ENCODE data around the gene IL2.

The IL2 gene

GRCh38 chr4:122456231-122457116, at the start of gene IL2:
Gene IL2 (minus strand): TSS chr4:122456725. CDS start chr4:122456440, 285 bp downstream.
- DNase-seq, result no peak

- DNase-seq, result no peak
Measured at GRCh38 chr4:122503214-122503613, 46.7 kb upstream of the IL2 start.

- DNase-seq, result no peak
Measured at GRCh38 chr4:122500852-122501501, 44.5 kb upstream of the IL2 start.

- DNase-seq, result no peak
Measured at GRCh38 chr4:122489061-122489460, 32.5 kb upstream of the IL2 start.

DNA sequence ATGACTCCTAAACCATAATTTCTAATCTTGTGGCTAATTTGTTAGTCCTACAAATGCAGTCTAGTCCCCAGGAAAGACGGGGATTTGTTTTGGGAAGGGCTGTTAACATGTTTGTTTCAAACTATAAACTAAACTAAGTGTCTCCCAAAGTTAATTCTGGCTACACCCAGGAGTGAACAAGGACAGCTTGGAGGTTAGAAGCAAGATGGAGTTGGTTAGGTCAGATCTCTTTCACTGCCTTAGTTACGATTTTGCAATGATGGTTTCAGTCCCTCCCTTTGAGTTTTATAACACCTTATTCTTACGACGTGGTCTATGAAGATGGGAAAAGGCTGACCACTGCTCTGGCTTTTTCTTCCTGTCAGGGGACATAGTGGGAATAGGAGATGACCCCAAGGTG, 27.0 kb upstream of the IL2 start:
- DNase-seq, result no peak

DNA sequence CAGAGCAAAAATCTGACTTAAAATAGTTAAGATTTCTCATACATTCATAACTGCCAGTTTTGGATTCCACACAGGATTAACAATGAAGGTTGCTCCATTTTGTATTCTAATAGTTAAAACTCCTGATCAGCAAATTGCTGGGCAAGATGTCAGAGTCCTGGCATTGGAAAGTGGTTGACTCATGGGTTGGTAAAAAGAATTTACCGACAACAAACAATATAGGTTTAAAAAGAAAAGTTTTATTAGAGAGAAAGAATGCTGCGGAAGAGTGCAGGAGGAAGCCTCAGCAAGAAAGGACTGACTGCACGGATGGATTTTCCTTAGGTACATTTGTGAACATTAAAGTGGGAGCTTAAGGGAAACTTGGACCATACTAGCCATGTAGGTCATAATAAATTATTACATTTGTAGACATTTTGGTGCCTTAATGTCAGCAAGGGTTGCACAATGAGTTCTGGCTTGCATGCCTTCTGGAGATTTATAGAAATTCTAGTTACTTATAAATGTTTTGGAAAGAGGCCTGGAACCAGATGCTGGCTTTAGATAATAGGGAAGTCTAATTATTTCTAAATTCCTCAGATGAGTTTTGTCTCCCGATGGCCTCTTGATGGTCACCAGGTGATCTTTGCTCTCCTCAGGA, 25.4 kb upstream of the IL2 start:
- no peak for DNase-seq

GRCh38 chr4:122480655-122481487, 24.3 kb upstream of the IL2 start:
- DNase-seq, result no peak

- DNase-seq, result no peak
Measured at GRCh38 chr4:122479935-122480416, 23.5 kb upstream of the IL2 start.

DNA sequence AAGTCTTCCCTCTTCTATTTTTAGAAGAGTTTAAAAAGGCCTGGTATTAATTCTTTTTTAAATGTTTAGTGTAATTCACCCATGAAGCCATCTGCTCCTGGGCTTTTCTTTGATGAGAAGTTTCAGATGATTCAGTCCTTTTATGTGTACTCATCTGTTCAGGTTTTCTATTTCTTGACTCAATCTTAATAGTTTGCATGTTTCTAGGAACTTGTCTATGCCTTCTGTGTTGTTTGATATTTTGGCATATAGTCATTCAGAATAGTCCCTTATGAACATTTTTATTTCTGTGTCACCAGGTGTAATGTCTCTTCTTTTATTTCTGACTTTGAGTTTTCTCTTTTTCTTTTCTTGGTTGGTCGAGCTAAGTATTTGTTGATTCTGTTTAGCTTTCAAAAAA, 20.2 kb upstream of the IL2 start:
- DNase-seq, result no peak

DNA sequence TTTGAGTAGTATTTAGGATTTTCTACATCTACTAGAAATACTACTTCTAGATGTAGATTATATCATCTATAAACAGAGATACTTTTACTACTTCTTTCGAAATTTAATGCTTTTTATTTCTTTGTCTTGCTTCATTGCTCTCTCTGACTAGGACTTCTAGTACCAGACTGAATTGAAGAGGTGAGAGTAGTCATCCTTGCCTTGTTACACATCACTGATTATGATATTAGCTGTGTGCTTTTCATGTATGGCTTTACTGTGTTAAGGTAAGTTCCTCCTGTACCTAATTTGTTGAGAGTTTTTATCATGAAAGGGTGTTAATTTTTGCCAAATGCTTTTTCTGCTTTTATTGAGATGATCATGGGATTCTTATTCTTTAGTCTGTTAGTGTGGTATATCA, 19.6 kb upstream of the IL2 start:
- no peak for DNase-seq

GRCh38 chr4:122475233-122475632, 18.7 kb upstream of the IL2 start:
- DNase-seq, result no peak

DNA sequence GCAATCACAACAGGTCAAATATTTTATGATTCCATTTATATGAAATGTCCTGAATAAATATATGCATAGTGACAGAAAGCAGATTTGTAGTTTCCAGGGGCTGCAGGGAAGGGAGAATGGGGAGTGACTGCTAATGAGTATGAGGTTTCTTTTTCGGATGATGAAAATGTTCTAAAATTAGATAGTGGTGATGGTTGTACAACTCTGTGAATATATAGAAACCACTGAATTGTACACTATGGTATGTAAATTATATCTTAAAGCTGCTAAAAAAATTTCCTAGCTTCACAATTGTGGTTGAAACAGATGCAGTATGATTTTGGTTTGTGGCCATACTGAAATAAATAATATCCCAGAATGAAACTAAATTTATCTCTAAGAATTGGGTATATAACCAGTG, 12.9 kb upstream of the IL2 start:
- DNase-seq, result no peak

DNA sequence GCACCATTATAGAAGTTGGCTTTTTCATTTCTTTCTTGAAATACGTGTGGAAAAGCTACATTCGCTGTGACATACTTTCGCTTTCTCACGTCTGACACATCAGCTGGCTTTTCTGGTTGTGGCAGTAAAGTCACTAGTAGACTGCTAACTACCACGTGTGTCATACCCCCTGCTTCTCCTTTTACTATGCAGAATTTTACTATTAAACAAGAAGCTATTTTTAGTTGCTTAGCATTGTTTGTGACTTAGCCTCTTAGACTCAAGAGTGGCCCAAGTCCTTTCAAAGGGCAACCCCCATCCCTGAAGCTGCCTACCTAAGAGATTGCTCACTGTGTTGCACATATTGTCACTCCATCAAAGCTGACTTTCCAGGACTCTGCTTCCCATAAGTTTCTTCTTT, 2.1 kb upstream of the IL2 start:
- DNase-seq, result no peak

- DNase-seq, result no peak
Measured at GRCh38 chr4:122453384-122453995, 3.0 kb downstream of the IL2 start.

DNA sequence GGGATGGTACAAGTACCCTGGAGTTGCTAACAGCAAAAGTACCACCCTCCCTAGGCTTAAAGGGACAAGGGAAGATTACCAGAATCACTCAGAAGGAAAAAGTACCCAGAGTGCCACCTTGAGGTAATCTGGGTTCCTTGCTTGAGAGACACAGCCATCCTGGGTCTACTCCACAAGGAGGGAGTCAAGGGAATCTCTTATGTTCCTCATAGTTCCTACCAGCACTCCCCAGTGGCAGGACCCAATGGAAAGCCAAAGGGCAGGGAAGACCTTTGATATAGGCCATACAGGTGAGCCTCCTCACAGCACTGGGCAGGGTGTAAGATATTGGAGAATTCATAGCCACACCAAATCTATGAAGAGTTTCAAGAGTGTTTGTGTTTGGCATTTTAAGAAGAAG, 5.7 kb downstream of the IL2 start:
- no peak for DNase-seq

GRCh38 chr4:122434285-122434684, 22.2 kb downstream of the IL2 start:
- DNase-seq, result no peak

DNA sequence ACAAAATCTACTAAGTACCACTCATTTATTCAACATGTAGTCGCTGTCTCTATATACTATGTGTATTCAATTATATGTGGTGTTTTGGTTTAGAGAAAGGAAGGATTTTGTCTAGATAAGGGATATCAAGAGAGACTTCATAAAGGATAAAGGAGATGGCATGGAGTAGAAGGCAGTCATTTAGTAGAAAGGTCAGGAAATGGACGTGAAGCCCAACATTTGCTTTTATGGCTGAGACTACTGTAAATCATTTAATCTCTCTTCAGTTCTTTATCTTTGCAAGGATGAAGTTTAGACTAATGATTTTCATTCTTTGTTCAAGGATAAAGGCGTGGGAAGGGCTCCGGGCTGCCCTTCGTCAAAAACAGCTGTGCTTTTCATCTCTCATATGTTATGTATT, 25.2 kb downstream of the IL2 start:
- DNase-seq, result no peak

- no peak for DNase-seq
Measured at GRCh38 chr4:122423246-122423645, 33.3 kb downstream of the IL2 start.

- DNase-seq, result peak; percentile 13
Measured at GRCh38 chr4:122412547-122412946, 44.0 kb downstream of the IL2 start.

GRCh38 chr4:122403861-122404260, 52.7 kb downstream of the IL2 start:
- no peak for DNase-seq

Measured in DMS 273 treated with DMSO at 0.1 percent for 48 hours (cell line).